GM23248 (cell line): ENCODE results near the gene CAVIN2.

Experiments used
- EZH2 ChIP-seq: fragments of 200-600 bp; sonication (generic); IDR thresholded peaks from 2 replicates; pipeline ENCODE4 v1.6.1; 2018; ENCODE audit warnings: antibody characterized with exemption, mild to moderate bottlenecking; ENCODE audit not compliant: insufficient read depth, poor library complexity, severe bottlenecking
- EZH2phosphoT487 ChIP-seq: fragments of 200-600 bp; sonication (generic); IDR thresholded peaks from 2 replicates; pipeline ENCODE4 v1.6.1; 2018; ENCODE audit warnings: antibody characterized with exemption, moderate library complexity, mild to moderate bottlenecking, low read depth; ENCODE audit not compliant: insufficient read depth

- TF ChIP-seq EZH2 = no peak
- no peak for TF ChIP-seq EZH2phosphoT487
Observed at GRCh38 chr2:191835100-191835499, 11.8 kb downstream of the CAVIN2 start.
